Measurements from ENCODE around the gene HK1.

The HK1 gene

DNA sequence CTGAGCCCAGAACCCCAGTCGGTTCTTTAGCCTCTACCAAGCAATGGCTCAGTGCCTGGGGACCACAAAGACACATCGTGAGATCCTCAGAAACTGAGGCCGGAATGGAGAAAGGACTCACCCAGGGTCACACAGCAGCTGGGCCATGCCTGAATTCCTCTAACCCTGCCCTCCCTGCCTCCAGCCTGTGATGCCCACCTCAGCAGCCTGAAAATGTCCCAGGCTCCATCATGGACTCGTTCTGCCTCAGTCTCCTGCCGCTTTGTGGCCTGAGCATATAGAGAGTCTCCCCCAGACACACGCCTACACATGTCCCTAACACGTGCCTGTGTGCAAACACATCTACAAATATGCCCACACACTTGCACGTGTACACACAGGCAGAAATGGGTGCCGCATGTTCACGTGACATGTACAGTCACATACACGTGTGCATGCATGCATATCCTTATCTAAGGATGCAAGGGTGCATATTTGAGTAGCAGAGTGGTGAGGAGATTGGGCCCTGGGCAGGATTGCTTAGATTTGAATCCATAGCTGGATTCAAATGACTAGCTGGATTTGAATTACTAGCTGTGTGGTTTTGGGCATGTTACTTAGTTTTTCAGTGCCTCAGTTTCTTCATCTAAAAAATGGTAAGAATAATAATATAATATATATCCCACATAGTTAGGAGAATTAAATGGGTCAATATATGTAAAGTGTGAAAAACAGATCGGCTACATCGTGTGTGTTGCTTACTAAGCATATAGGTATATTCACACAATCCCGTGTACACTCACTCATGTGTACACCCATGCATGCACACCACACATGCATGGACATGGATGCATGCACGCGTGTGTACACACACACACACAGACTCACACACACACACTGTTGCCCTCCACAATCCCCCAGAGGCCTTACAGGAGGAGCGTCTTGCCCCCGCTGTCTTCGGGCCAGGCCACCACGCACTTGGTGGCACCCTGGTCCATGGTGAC lies 136.0 kb downstream of the HK1 start:
- Mint-ChIP-seq H3K27me3 (peaks cover 11 to 18% of the 10 kb centered on the region in 2 donors), H3K4me3 (no peak overlapping the region), H3K9me3 (no peaks in the 10 kb centered on the region), H3K4me1 (peaks cover 10 to 24% of the 10 kb centered on the region in 2 donors), H3K27ac (no peak overlapping the region), H3K36me3 (no peaks in the 10 kb centered on the region)
- DNase-seq (no peak), ATAC-seq (replicated peaks) (no peak)

DNA sequence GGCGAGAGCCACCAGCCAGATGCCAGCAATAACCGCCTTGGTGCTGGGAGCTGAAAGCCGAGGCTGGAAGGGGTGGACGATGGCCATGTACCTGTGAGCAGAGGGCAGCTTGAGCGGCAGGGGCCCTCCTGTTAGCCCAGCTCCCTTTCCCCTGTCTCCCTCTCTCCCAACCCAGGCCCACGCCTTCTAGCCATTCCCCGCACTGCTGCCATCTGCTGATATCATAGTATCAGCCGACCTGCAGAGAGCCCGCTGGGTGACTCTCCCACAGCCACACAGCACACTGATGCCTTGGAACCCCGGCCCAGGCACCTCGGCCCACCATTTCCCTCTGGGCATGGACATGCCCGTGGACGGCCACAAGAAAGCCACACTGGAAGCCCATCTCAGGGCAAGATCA lies 136.8 kb downstream of the HK1 start:
- no peak for ATAC-seq (replicated peaks)
- Mint-ChIP-seq H3K4me1 (peaks cover 7 to 20% of the 10 kb centered on the region in 2 donors), H3K9me3 (no peaks in the 10 kb centered on the region), H3K27ac (no peak overlapping the region), H3K4me3 (no peak overlapping the region), H3K27me3 (peaks cover 16 to 18% of the 10 kb centered on the region in 2 donors), H3K36me3 (no peaks in the 10 kb centered on the region)
- no peak for DNase-seq

DNA sequence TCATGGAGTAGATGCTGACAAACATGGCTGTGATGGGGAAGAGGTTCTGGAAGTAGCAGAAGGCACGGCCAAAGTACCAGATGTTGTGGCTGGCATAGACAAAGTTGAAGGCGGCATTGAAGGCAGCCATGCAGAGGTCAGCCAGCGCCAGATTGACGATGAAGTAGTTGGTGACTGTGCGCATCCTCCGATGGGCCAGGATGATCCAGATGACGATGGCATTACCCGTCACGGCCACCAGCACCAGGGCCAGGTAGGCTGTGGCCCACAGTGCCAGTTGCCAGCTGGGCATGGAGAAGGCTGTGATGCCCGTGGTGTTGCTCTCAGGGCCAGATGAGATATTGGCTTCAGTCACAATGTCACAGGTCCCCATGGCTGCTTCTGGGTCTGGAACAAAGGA lies 137.7 kb downstream of the HK1 start:
- no peak overlapping the region for H3K4me3 Mint-ChIP-seq
- H3K36me3 Mint-ChIP-seq = no peaks in the 10 kb centered on the region
- H3K27ac Mint-ChIP-seq = no peak overlapping the region

DNA sequence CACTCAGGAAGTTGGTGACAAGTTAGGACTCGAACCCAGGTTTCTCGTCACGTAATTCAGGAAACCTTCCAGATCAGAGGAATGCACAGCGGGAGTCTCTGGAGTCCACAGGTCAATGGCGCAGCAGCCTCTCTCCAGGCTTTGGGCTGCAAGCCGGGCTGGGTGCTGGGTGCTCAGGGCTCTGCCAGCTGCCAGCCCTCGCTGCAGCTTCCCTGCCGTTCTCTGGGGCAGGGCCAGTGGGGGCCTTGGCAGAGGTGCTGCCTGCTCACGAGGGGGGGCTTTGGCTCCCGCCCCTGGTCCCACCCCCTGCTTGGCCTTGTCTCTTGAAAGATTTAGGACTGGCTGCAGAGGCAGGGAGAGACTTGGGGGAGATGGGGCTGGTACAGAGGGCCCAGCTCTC lies 138.4 kb downstream of the HK1 start, which contains the start of gene TACR2:
TSS of gene TACR2 (minus strand) at position 224 of the 400 bp plus-strand sequence. CDS start 595 bp downstream, outside the sequence.
- Mint-ChIP-seq H3K9me3 (no peaks in the 10 kb centered on the region), H3K27me3 (peaks cover 17 to 19% of the 10 kb centered on the region in 2 donors), H3K4me3 (no peak within 1 kb of the TSS), H3K36me3 (no peaks in the 10 kb centered on the region), H3K4me1 (peaks cover 2 to 6% of the 10 kb centered on the region in 2 donors), H3K27ac (no peak within 1 kb of the TSS)
- DNase-seq = no peak
- ATAC-seq (replicated peaks) = no peak

More for the DNA sequence above, 137.7 kb downstream of the HK1 start:
- Mint-ChIP-seq H3K4me1 (peaks cover 3 to 11% of the 10 kb centered on the region in 2 donors), H3K9me3 (no peaks in the 10 kb centered on the region), H3K27me3 (peaks cover 16 to 18% of the 10 kb centered on the region in 2 donors)
- ATAC-seq (replicated peaks) (no peak), DNase-seq (no peak)

DNA sequence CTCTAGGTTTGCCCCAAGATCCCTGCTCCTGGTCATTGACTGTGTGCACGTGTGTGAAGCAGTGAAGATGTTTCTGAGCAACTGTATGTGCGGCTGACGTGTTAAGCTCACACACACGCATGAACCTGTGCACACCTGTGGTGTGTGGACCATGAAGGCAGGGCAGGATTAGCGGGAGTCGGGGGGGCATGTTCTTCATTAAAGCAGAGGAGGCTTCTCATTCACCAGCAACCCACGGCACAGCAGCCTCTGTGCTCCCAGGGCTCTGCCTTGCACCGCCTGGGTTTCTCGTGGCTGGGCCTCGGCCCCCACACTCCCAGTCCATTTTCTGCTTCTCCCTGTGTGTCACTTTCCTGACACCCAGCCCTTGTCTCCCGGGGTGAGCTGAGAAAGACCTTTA lies 139.2 kb downstream of the HK1 start:
- no peak for ATAC-seq (replicated peaks)
- H3K27ac Mint-ChIP-seq = no peak overlapping the region
- H3K4me1 Mint-ChIP-seq = peaks cover 2 to 6% of the 10 kb centered on the region in 2 donors
- no peaks in the 10 kb centered on the region for H3K36me3 Mint-ChIP-seq
- no peak overlapping the region for H3K4me3 Mint-ChIP-seq
- no peaks in the 10 kb centered on the region for H3K9me3 Mint-ChIP-seq
- peaks cover 24 to 27% of the 10 kb centered on the region in 2 donors for H3K27me3 Mint-ChIP-seq
- DNase-seq = no peak

DNA sequence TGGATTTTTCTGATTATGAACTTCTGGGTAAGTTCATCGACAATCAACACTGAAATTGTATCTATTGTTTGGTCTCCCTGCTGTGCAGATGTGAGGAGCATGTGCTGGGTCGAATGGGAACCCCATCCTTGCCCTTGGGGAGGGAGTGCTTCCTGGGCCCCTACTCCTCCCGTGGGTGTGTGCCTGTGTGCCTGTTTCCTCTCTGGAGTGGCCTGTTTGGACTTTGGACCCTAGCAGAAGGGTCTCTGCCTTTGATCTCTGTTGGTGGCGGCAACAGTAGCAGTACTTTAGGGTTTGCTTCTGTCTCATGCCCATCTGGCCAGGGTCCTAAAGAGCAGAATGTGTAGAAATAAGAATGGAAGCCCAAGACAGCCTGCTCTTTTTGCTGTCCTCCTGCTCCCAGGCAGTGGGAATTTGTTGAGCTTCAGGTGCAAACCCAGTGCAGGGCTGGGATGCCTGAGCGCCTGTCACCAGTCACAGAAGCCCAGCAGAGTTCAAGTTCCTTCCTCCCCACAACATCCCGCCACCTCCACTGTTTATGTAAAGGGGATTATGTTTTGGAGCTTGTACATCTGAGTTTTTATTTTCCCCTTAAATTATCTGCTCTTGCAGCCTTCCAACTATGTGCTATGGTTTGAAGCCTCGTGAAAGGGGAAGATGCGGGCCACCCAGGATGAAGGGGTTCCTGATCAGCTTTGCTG lies 139.9 kb downstream of the HK1 start:
- Mint-ChIP-seq H3K9me3 (no peaks in the 10 kb centered on the region), H3K36me3 (no peaks in the 10 kb centered on the region), H3K4me1 (peaks cover under 1 to 2% of the 10 kb centered on the region in 2 donors), H3K27me3 (peaks cover 24% of the 10 kb centered on the region in 2 donors), H3K4me3 (no peak overlapping the region), H3K27ac (no peak overlapping the region)
- DNase-seq (no peak), ATAC-seq (replicated peaks) (no peak)

DNA sequence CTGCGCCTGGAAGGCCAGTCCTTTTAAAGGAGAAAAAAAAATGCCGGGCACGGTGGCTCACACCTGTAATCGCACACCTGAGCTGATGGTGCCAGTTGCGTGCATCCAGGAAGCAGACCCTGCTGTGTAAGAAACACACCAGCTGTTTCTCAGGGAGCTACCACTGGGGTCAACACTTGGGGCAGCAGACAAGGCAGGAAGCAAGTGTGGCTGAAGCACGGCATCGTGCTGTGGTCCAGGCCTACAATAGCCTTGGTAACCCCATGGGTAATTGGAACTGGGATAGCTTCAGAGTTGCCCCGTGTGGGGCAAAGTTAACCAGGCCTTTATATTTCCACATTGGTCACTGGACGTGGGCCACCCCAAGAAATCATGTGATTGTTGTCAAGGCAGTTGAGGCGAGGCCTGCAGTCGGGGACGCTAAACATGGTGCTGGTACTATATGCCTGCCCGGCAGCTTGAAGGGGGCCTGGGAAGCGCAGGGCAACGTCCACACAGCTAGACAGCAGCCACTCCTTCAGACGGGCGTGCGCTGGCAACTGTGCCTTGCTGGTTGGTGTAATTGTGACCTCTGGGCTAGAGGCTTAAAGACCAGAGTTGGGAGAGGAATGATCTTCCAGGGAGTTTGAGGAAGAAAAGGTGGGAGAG lies 140.9 kb downstream of the HK1 start:
- no peak for ATAC-seq (replicated peaks)
- no peaks in the 10 kb centered on the region for H3K9me3 Mint-ChIP-seq
- H3K4me3 Mint-ChIP-seq = no peak overlapping the region
- DNase-seq = no peak
- peaks cover 22 to 24% of the 10 kb centered on the region in 2 donors for H3K27me3 Mint-ChIP-seq
- H3K4me1 Mint-ChIP-seq = peaks cover 4 to 6% of the 10 kb centered on the region in 2 donors
- peak overlapping the region; percentile 48 for H3K27ac Mint-ChIP-seq
- H3K36me3 Mint-ChIP-seq = no peaks in the 10 kb centered on the region

DNA sequence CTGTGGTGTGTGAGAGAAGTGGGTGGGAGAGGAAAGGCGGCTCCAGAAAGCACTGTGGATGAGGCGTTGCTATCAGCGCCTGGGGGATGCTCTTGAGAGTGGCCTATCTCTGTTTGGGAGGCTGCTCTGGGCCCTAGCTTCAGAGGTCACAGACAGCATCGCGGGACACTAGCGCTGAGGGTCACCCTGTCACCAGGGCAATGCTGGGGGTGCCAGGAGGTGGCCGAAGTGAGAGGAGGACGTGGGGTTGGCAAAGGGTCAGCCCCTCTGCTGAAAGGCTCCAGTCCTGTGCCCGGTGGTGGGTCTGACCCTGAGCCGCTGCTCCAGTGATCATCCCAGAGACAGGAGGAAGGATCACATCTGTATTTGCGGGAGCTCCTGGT lies 141.4 kb downstream of the HK1 start:
- Mint-ChIP-seq H3K27me3 (peaks cover 22 to 24% of the 10 kb centered on the region in 2 donors), H3K4me1 (peaks cover 4 to 6% of the 10 kb centered on the region in 2 donors), H3K27ac (no peak overlapping the region), H3K36me3 (no peaks in the 10 kb centered on the region), H3K4me3 (no peak overlapping the region), H3K9me3 (no peaks in the 10 kb centered on the region)
- no peak for DNase-seq
- no peak for ATAC-seq (replicated peaks)

DNA sequence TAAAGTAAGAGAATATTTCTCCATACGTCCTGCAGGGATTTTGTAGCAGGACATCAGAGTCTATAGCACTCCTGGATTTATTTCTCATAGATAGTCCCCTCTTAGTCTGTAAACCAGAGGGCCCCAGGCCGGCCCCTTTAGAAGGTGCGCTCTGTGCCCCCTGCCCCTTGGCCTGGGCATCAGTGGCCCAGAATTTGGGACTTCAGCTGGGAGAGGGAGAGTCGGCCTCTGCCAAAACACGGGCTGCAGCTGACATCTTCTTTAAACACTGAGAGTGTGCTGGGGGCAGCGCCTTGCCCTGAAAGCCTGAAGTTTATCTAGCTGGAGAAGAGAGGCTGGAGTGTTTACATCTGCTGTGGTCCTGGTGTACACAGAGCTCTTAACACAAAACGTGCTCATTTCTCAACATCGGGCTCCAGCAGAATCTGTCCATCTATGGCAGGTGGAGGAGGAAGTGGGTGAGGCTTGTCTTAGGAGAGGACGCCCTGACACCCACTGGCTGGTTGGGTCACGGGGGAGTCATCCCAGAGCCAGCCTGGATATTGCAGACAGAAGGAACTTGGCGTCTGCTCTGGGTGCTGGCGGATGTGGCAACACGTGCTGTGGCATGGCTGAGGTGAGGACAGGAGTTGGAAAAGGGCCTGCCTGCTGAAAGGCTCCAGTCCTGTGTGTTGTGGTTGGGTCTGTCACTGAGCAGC lies 143.5 kb downstream of the HK1 start:
- no peaks in the 10 kb centered on the region for H3K9me3 Mint-ChIP-seq
- H3K36me3 Mint-ChIP-seq = no peaks in the 10 kb centered on the region
- H3K27ac Mint-ChIP-seq = peak overlapping the region; percentile 3
- DNase-seq (no peak), ATAC-seq (replicated peaks) (no peak)
- H3K27me3 Mint-ChIP-seq = peaks cover 9 to 13% of the 10 kb centered on the region in 2 donors
- peaks cover 6 to 8% of the 10 kb centered on the region in 2 donors for H3K4me1 Mint-ChIP-seq
- H3K4me3 Mint-ChIP-seq = no peak overlapping the region

DNA sequence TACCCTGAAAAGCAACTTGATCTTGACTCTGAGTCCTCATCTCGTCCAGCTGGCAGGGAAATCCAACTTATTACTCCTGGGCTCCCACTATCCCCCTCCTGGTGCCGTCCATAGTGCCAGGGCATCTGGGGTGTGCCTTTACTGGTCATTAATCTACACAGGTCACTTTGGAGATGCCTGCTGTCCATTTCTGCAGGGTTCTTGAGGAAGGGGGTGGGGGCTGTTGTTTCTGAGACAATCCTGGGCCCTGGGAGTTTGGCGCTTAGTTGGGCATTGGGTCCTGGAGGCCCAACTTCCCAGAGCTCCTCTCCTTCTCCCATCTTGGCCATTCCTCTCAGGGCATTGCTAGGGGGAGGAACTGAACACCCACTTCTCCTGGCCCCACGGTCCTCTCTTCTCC lies 144.4 kb downstream of the HK1 start:
- no peaks in the 10 kb centered on the region for H3K36me3 Mint-ChIP-seq

DNA sequence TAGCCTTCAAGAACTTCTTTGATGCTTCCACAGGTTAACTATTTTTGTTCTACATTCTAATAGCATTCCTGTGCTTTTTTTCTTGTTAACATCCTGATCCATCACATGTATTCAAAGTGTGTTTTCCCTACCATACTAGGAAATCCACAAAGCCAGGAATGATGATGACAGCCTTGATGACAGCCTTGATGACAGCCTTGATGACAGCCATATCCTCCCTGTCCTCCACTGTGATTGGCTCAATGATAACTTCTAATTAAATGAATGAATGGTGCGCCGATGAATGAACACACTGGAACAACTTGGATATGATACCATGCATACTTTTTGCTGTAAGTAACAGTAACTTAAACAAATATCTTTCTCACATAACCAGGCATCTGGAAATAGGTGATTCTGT lies 146.7 kb downstream of the HK1 start:
- Mint-ChIP-seq H3K36me3 (no peaks in the 10 kb centered on the region), H3K27me3 (peaks cover 8 to 9% of the 10 kb centered on the region in 2 donors), H3K9me3 (no peaks in the 10 kb centered on the region), H3K4me3 (no peak overlapping the region), H3K4me1 (peaks cover 6 to 8% of the 10 kb centered on the region in 2 donors), H3K27ac (peak overlapping the region; percentile 59)
- no peak for ATAC-seq (replicated peaks)
- DNase-seq = no peak

More for the DNA sequence above, 144.4 kb downstream of the HK1 start:
- Mint-ChIP-seq H3K4me3 (no peak overlapping the region), H3K4me1 (peaks cover 6 to 8% of the 10 kb centered on the region in 2 donors), H3K27ac (no peak overlapping the region), H3K9me3 (no peaks in the 10 kb centered on the region), H3K27me3 (peaks cover 9 to 13% of the 10 kb centered on the region in 2 donors)
- no peak for DNase-seq
- ATAC-seq (replicated peaks) = no peak

DNA sequence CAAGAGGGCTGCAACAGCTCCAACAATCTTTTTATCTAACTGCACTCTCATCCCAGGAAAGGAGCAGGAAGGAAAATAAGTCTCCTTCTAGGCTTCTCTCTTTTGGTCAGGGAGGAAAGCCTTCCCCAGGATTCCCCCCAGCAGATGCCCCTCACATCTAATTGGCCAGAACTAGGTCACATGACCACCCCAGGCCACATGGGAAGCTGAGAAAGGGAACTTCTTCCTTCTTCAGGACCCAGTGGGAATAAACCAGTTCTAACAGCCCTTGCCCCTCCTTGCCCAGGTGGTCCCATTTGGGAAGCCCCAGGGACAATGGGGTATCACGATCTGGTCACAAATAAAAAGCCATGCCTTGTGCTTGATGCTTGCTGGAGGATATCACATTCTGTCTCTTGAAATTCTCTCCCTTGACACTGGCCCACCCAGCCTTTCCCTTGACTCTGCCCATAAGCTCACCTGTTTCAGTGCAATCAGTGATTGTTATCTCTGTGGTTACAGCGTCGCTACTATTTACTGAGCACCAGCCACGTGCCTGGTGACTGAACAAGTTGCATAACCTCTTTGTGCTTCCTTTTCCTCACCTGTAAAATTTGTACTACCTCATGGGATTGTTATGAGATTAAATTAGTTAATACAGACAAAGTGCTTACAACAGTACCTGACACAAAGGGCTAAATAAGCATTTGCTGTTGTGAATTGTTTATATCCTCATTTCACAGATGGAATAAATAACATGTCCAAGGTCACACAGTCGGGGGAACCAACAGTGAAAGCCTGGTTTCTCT lies 147.4 kb downstream of the HK1 start:
- Mint-ChIP-seq H3K4me3 (no peak overlapping the region), H3K4me1 (peaks cover 6 to 8% of the 10 kb centered on the region in 2 donors), H3K27me3 (peaks cover 8 to 9% of the 10 kb centered on the region in 2 donors), H3K27ac (no peak overlapping the region), H3K9me3 (no peaks in the 10 kb centered on the region), H3K36me3 (no peaks in the 10 kb centered on the region)
- no peak for DNase-seq
- no peak for ATAC-seq (replicated peaks)

DNA sequence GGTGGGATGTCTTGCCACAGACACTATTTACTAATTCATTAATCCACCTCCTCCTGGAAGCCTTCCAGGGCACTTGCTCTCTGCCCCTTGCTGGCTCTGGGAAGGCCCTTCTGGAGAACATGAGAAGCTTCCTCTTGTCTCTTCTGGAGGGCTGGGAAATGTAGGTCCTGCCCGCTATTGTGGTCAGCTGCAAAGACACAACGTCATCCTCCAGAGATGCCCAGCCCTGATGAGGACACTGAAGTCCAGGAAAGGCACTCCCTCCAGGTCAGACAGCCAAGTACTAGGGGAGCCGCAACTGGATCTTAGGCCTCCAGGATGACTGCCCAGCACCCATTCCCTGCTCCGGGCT lies 148.1 kb downstream of the HK1 start:
- no peak overlapping the region for H3K27ac Mint-ChIP-seq
- no peak for ATAC-seq (replicated peaks)
- H3K4me1 Mint-ChIP-seq = peaks cover 6 to 8% of the 10 kb centered on the region in 2 donors

More for the DNA sequence above, 148.1 kb downstream of the HK1 start:
- no peak for DNase-seq
- H3K27me3 Mint-ChIP-seq = peaks cover 8 to 9% of the 10 kb centered on the region in 2 donors
- H3K4me3 Mint-ChIP-seq = no peak overlapping the region
- no peaks in the 10 kb centered on the region for H3K9me3 Mint-ChIP-seq
- no peaks in the 10 kb centered on the region for H3K36me3 Mint-ChIP-seq
